Activated T-helper 1 cell treated with Interleukin-2 at 50 U/mL for 16 hours (primary cell): ENCODE measurements around the gene BTBD9.
"Not testable (repeated sequence)": the region's sequence is repeated elsewhere in the genome, so short reads cannot be mapped to it uniquely, and the experiment has no call there.

Source experiments
- DNase-seq: peaks from one replicate; pipeline ENCODE4 v3.0.0-alpha.2; 2020; ENCODE audit warnings: low read depth

The BTBD9 gene

GRCh38 chr6:38648629-38649028 lies 8.9 kb upstream of the BTBD9 start:
- DNase-seq: no peak

GRCh38 chr6:38646166-38646878 lies 6.6 kb upstream of the BTBD9 start:
- DNase-seq: no peak

GRCh38 chr6:38644951-38645350 lies 5.2 kb upstream of the BTBD9 start:
- DNase-seq: no peak

GRCh38 chr6:38640216-38640909 lies 634 bp upstream of the BTBD9 start:
- no peak for DNase-seq

- peak; percentile 44 for DNase-seq
Measured at GRCh38 chr6:38638941-38639497, 710 bp downstream of the BTBD9 start.

- no peak for DNase-seq
Measured at GRCh38 chr6:38637756-38638155, 2.0 kb downstream of the BTBD9 start.

- DNase-seq: no peak
Measured at GRCh38 chr6:38636027-38636426, 3.7 kb downstream of the BTBD9 start.

GRCh38 chr6:38634518-38634917 lies 5.2 kb downstream of the BTBD9 start:
- no peak for DNase-seq

GRCh38 chr6:38632490-38632889 lies 7.2 kb downstream of the BTBD9 start:
- DNase-seq: no peak

GRCh38 chr6:38631186-38631783 lies 8.4 kb downstream of the BTBD9 start:
- DNase-seq: no peak

- no peak for DNase-seq
Measured at GRCh38 chr6:38625217-38625616, 14.5 kb downstream of the BTBD9 start.

GRCh38 chr6:38619342-38619741 lies 20.4 kb downstream of the BTBD9 start:
- not testable (repeated sequence) for DNase-seq

GRCh38 chr6:38618301-38618700 lies 21.4 kb downstream of the BTBD9 start:
- DNase-seq: not testable (repeated sequence)

- no peak for DNase-seq
Measured at GRCh38 chr6:38617856-38618255, 21.9 kb downstream of the BTBD9 start.

- no peak for DNase-seq
Measured at GRCh38 chr6:38612143-38612965, 27.4 kb downstream of the BTBD9 start.

GRCh38 chr6:38610050-38610625 lies 29.6 kb downstream of the BTBD9 start:
- DNase-seq: no peak

- no peak for DNase-seq
Measured at GRCh38 chr6:38604700-38605099, 35.0 kb downstream of the BTBD9 start.

- no peak for DNase-seq
Measured at GRCh38 chr6:38603966-38604365, 35.8 kb downstream of the BTBD9 start.

GRCh38 chr6:38603496-38603895 lies 36.2 kb downstream of the BTBD9 start:
- no peak for DNase-seq

GRCh38 chr6:38599966-38600550 lies 39.7 kb downstream of the BTBD9 start:
- DNase-seq: no peak

GRCh38 chr6:38599261-38599660 lies 40.5 kb downstream of the BTBD9 start:
- no peak for DNase-seq
